Measurements from ENCODE around the gene P2RX7.

GRCh38 chr12:121135320-121135719 is 2.6 kb downstream of the P2RX7 start:
- TF ChIP-seq EZH2 (IDR thresholded peaks at IDR 0.05; ENCODE audit: insufficient read depth, low read length) (no peak), CTCF (IDR thresholded peaks at IDR 0.05; ENCODE audit: insufficient read depth, low read depth, low read length) (no peak)
